ENCODE results near the gene DBP. TPM values are rescaled to one million over a fixed set of nuclear protein-coding genes. Genes with fewer than 3 reads are reported as not detected.

The DBP gene
- total and polyA plus RNA-seq, 2 of the 13 experiments (the other 11 are each of a cell fraction or from before 2014, with no cell fraction given): 1.7 to 5.8 TPM

DNA sequence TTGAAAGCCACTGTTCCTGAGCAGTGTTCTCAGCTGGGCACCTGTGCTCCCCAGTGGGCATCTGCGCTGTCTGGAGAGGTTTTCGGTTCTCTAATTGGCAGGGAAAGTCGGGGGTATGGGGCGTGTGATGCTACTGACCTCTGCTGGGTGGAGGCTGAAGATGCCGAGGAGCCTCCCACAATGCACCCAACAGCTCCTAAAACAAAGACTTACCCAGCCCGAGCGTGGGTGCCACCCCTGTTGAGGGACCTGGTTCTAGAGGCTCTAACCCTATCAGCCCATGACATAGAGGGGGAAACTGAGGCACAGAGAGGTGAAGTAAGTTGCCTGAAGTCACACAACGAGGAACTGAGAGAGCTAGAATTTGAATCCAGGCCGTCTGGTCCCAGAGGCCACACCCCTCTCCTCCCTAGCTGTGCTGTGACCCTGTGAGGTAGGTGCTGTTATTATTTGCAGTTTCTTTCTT lies 28.3 kb downstream of the DBP start (continued):
- TF ChIP-seq, protein P1, sequence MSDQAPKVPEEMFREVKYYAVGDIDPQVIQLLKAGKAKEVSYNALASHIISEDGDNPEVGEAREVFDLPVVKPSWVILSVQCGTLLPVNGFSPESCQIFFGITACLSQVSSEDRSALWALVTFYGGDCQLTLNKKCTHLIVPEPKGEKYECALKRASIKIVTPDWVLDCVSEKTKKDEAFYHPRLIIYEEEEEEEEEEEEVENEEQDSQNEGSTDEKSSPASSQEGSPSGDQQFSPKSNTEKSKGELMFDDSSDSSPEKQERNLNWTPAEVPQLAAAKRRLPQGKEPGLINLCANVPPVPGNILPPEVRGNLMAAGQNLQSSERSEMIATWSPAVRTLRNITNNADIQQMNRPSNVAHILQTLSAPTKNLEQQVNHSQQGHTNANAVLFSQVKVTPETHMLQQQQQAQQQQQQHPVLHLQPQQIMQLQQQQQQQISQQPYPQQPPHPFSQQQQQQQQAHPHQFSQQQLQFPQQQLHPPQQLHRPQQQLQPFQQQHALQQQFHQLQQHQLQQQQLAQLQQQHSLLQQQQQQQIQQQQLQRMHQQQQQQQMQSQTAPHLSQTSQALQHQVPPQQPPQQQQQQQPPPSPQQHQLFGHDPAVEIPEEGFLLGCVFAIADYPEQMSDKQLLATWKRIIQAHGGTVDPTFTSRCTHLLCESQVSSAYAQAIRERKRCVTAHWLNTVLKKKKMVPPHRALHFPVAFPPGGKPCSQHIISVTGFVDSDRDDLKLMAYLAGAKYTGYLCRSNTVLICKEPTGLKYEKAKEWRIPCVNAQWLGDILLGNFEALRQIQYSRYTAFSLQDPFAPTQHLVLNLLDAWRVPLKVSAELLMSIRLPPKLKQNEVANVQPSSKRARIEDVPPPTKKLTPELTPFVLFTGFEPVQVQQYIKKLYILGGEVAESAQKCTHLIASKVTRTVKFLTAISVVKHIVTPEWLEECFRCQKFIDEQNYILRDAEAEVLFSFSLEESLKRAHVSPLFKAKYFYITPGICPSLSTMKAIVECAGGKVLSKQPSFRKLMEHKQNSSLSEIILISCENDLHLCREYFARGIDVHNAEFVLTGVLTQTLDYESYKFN (CRISPR knock-in tag; conservative IDR thresholded peaks at IDR 0.05): no peak
- TF ChIP-seq ATF7 (IDR thresholded peaks at IDR 0.05) (no peak), ATF7 (CRISPR knock-in tag; IDR thresholded peaks at IDR 0.05) (no peak), RARA (CRISPR knock-in tag; IDR thresholded peaks at IDR 0.05) (no peak), ZNF343 (CRISPR knock-in tag; IDR thresholded peaks at IDR 0.05) (no peak), ZNF775 (CRISPR knock-in tag; IDR thresholded peaks at IDR 0.05; ENCODE audit: borderline replicate concordance) (no peak), PITX1 (CRISPR knock-in tag; IDR thresholded peaks at IDR 0.05) (0 out of 2 replicates have a peak, but pooled peaks have one; percentile 28), ZNF207 (IDR thresholded peaks at IDR 0.05; ENCODE audit: borderline replicate concordance) (no peak), ZNF629 (CRISPR knock-in tag; conservative IDR thresholded peaks at IDR 0.05) (no peak), ETV6 (CRISPR knock-in tag; conservative IDR thresholded peaks at IDR 0.05) (no peak), PAWR (CRISPR knock-in tag; IDR thresholded peaks at IDR 0.05; ENCODE audit: borderline replicate concordance) (no peak), HNRNPL (IDR thresholded peaks at IDR 0.05; ENCODE audit: low read depth, low read length) (no peak), KAT7 (CRISPR knock-in tag; IDR thresholded peaks at IDR 0.05; ENCODE audit: borderline replicate concordance) (no peak), SRF (IDR thresholded peaks at IDR 0.05; ENCODE audit: low read depth, low read length) (no peak), AGO1 (IDR thresholded peaks at IDR 0.05; ENCODE audit: low read depth, low read length, poor library complexity, severe bottlenecking) (no peak), KDM5A (IDR thresholded peaks at IDR 0.05; ENCODE audit: borderline replicate concordance, low read length) (no peak), JUN (CRISPR knock-in tag; IDR thresholded peaks at IDR 0.05) (no peak), ZFYVE20 (CRISPR knock-in tag; IDR thresholded peaks at IDR 0.05; ENCODE audit: borderline replicate concordance, low read depth) (no peak)
- TF ChIP-seq, protein P2, sequence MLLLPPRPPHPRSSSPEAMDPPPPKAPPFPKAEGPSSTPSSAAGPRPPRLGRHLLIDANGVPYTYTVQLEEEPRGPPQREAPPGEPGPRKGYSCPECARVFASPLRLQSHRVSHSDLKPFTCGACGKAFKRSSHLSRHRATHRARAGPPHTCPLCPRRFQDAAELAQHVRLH (CRISPR knock-in tag; IDR thresholded peaks at IDR 0.05; ENCODE audit: borderline replicate concordance, low read depth): no peak
- TF ChIP-seq, protein P3, sequence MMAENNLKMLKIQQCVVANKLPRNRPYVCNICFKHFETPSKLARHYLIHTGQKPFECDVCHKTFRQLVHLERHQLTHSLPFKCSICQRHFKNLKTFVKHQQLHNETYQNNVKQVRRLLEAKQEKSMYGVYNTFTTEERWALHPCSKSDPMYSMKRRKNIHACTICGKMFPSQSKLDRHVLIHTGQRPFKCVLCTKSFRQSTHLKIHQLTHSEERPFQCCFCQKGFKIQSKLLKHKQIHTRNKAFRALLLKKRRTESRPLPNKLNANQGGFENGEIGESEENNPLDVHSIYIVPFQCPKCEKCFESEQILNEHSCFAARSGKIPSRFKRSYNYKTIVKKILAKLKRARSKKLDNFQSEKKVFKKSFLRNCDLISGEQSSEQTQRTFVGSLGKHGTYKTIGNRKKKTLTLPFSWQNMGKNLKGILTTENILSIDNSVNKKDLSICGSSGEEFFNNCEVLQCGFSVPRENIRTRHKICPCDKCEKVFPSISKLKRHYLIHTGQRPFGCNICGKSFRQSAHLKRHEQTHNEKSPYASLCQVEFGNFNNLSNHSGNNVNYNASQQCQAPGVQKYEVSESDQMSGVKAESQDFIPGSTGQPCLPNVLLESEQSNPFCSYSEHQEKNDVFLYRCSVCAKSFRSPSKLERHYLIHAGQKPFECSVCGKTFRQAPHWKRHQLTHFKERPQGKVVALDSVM (CRISPR knock-in tag; IDR thresholded peaks at IDR 0.05): no peak
- TF ChIP-seq, protein P4, sequence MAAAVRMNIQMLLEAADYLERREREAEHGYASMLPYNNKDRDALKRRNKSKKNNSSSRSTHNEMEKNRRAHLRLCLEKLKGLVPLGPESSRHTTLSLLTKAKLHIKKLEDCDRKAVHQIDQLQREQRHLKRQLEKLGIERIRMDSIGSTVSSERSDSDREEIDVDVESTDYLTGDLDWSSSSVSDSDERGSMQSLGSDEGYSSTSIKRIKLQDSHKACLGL (CRISPR knock-in tag; IDR thresholded peaks at IDR 0.05): no peak
- TF ChIP-seq, protein P5, sequence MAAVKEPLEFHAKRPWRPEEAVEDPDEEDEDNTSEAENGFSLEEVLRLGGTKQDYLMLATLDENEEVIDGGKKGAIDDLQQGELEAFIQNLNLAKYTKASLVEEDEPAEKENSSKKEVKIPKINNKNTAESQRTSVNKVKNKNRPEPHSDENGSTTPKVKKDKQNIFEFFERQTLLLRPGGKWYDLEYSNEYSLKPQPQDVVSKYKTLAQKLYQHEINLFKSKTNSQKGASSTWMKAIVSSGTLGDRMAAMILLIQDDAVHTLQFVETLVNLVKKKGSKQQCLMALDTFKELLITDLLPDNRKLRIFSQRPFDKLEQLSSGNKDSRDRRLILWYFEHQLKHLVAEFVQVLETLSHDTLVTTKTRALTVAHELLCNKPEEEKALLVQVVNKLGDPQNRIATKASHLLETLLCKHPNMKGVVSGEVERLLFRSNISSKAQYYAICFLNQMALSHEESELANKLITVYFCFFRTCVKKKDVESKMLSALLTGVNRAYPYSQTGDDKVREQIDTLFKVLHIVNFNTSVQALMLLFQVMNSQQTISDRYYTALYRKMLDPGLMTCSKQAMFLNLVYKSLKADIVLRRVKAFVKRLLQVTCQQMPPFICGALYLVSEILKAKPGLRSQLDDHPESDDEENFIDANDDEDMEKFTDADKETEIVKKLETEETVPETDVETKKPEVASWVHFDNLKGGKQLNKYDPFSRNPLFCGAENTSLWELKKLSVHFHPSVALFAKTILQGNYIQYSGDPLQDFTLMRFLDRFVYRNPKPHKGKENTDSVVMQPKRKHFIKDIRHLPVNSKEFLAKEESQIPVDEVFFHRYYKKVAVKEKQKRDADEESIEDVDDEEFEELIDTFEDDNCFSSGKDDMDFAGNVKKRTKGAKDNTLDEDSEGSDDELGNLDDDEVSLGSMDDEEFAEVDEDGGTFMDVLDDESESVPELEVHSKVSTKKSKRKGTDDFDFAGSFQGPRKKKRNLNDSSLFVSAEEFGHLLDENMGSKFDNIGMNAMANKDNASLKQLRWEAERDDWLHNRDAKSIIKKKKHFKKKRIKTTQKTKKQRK (IDR thresholded peaks at IDR 0.05; ENCODE audit: low read length): no peak

Data from HepG2 (cell line).